ENCODE data around the gene MAGOH.

MAGOH gene

GRCh38 chr1:53183095-53183990, 55.0 kb downstream of the MAGOH start:
- DNase-seq, result no peak

- DNase-seq, result no peak
Measured at GRCh38 chr1:53182716-53183094, 55.6 kb downstream of the MAGOH start.

GRCh38 chr1:53182111-53182593, 56.2 kb downstream of the MAGOH start:
- DNase-seq, result peak; percentile 28

GRCh38 chr1:53180951-53181350, 57.4 kb downstream of the MAGOH start:
- DNase-seq, result no peak

- no peak for DNase-seq
Measured at GRCh38 chr1:53180226-53180625, 58.1 kb downstream of the MAGOH start.
